Measurements from ENCODE around the gene RPP25.

DNA sequence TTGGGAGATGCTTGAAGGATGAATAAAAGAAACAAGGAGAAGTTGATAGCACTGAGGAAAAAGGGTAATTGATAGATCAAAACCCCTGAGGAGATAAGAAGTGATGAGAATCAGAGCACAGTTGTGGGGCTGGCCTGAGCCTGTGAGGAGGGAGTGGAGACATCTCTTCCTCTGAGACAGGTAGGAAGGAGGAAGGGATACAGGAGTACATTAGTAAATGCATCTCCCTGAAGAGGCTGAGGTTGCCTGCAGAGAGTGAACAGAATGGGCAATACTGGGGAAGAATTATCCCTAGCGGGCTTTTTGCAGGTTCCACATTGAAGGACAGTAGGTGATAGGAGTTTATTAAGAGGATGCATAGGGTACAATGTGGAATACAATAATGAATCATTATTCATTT lies 21.5 kb upstream of the RPP25 start:
- TF ChIP-seq POLR2A (IDR thresholded peaks at IDR 0.05) = no peak
- TF ChIP-seq, protein P1, sequence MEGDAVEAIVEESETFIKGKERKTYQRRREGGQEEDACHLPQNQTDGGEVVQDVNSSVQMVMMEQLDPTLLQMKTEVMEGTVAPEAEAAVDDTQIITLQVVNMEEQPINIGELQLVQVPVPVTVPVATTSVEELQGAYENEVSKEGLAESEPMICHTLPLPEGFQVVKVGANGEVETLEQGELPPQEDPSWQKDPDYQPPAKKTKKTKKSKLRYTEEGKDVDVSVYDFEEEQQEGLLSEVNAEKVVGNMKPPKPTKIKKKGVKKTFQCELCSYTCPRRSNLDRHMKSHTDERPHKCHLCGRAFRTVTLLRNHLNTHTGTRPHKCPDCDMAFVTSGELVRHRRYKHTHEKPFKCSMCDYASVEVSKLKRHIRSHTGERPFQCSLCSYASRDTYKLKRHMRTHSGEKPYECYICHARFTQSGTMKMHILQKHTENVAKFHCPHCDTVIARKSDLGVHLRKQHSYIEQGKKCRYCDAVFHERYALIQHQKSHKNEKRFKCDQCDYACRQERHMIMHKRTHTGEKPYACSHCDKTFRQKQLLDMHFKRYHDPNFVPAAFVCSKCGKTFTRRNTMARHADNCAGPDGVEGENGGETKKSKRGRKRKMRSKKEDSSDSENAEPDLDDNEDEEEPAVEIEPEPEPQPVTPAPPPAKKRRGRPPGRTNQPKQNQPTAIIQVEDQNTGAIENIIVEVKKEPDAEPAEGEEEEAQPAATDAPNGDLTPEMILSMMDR (IDR thresholded peaks at IDR 0.05) = no peak

Data from esophagus squamous epithelium (tissue), 4 donors.